ENCODE measurements around the gene KSR2.
"Not testable (repeated sequence)": the region's sequence is repeated elsewhere in the genome, so short reads cannot be mapped to it uniquely, and the experiment has no call there.

The KSR2 gene

GRCh38 chr12:117967043-117967442 is 1.7 kb downstream of the KSR2 start:
- DNase-seq, result no peak

- DNase-seq, result no peak
Observed at GRCh38 chr12:117966511-117966910, 2.3 kb downstream of the KSR2 start.

GRCh38 chr12:117963836-117964235 is 5.0 kb downstream of the KSR2 start:
- no peak for DNase-seq

GRCh38 chr12:117936722-117937484 is 31.9 kb downstream of the KSR2 start:
- no peak for DNase-seq

GRCh38 chr12:117933545-117933944 is 35.2 kb downstream of the KSR2 start:
- DNase-seq, result no peak

- no peak for DNase-seq
Observed at GRCh38 chr12:117926391-117926899, 42.3 kb downstream of the KSR2 start.

GRCh38 chr12:117921929-117922777 is 46.6 kb downstream of the KSR2 start:
- no peak for DNase-seq

GRCh38 chr12:117919479-117919878 is 49.3 kb downstream of the KSR2 start:
- no peak for DNase-seq

- no peak for DNase-seq
Observed at GRCh38 chr12:117914686-117915085, 54.1 kb downstream of the KSR2 start.

GRCh38 chr12:117912756-117913155 is 56.0 kb downstream of the KSR2 start:
- DNase-seq, result no peak

- DNase-seq, result no peak
Observed at GRCh38 chr12:117908411-117908810, 60.4 kb downstream of the KSR2 start.

GRCh38 chr12:117907108-117907689 is 61.6 kb downstream of the KSR2 start:
- no peak for DNase-seq

- DNase-seq, result no peak
Observed at GRCh38 chr12:117904051-117904450, 64.7 kb downstream of the KSR2 start.

GRCh38 chr12:117903110-117903840 is 65.5 kb downstream of the KSR2 start:
- no peak for DNase-seq

GRCh38 chr12:117901631-117902030 is 67.2 kb downstream of the KSR2 start:
- no peak for DNase-seq

- no peak for DNase-seq
Observed at GRCh38 chr12:117900561-117900960, 68.2 kb downstream of the KSR2 start.

- no peak for DNase-seq
Observed at GRCh38 chr12:117897372-117898161, 71.2 kb downstream of the KSR2 start.

- DNase-seq, result no peak
Observed at GRCh38 chr12:117896009-117896408, 72.8 kb downstream of the KSR2 start.

GRCh38 chr12:117892441-117892840 is 76.3 kb downstream of the KSR2 start:
- no peak for DNase-seq

- DNase-seq, result not testable (repeated sequence)
Observed at GRCh38 chr12:117891265-117891664, 77.5 kb downstream of the KSR2 start.

GRCh38 chr12:117890644-117891043 is 78.1 kb downstream of the KSR2 start:
- DNase-seq, result no peak

GRCh38 chr12:117890137-117890536 is 78.7 kb downstream of the KSR2 start:
- DNase-seq, result no peak

Measured in DMS153 (cell line).